GM10248 (cell line): ENCODE data around the gene FGF3.

Experiments
- CTCF ChIA-PET: fragments of 300-600 bp; sonication (Branson Sonifier 250); formaldehyde crosslinking; extraction: SDS; loops from one replicate; lab custom pipeline; 2021; ENCODE audit warnings: antibody characterized with exemption; lab: Yijun Ruan, JAX
- POLR2A ChIA-PET: fragments of 350-650 bp; sonication (Branson Sonifier 250); formaldehyde crosslinking; extraction: SDS; loops from one replicate; lab custom pipeline; 2020; ENCODE audit warnings: antibody characterized with exemption; lab: Yijun Ruan, JAX
- DNase-seq: peaks from one replicate; pipeline ENCODE4 v3.0.0; 2012; ENCODE audit errors: extremely low spot score
- TF ChIP-seq, protein P1 (sequence below): IDR thresholded peaks from 2 replicates; pipeline ENCODE4 v1.5.1; 2012; ENCODE audit warnings: mild to moderate bottlenecking, low read depth; ENCODE audit errors: extremely low read depth, missing control alignments, control extremely low read depth

Gene FGF3

DNA sequence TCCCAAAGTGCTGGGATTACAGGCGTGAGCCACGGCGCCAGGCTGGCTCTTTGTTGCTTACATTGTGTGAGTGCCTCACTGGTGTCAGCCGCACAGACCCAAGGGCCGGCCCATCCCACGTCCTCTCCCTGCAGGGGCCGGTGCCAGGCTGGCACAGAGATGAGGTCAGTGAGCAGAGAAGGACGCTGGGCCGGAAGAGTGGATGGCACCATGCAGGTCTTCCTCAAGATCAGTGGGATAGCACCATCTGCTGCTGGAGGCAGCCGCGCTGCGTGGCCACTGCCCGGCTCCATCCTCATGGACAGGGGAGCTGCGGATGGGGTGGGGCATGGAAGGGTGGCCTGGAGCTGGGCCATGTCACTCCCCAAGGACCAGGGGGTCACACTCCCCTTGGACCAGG, 22.1 kb downstream of the FGF3 start:
- CTCF ChIA-PET, result no interaction called here
- POLR2A ChIA-PET, result no interaction called here
- DNase-seq, result no peak
- TF ChIP-seq, protein P1, sequence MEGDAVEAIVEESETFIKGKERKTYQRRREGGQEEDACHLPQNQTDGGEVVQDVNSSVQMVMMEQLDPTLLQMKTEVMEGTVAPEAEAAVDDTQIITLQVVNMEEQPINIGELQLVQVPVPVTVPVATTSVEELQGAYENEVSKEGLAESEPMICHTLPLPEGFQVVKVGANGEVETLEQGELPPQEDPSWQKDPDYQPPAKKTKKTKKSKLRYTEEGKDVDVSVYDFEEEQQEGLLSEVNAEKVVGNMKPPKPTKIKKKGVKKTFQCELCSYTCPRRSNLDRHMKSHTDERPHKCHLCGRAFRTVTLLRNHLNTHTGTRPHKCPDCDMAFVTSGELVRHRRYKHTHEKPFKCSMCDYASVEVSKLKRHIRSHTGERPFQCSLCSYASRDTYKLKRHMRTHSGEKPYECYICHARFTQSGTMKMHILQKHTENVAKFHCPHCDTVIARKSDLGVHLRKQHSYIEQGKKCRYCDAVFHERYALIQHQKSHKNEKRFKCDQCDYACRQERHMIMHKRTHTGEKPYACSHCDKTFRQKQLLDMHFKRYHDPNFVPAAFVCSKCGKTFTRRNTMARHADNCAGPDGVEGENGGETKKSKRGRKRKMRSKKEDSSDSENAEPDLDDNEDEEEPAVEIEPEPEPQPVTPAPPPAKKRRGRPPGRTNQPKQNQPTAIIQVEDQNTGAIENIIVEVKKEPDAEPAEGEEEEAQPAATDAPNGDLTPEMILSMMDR, result no peak

DNA sequence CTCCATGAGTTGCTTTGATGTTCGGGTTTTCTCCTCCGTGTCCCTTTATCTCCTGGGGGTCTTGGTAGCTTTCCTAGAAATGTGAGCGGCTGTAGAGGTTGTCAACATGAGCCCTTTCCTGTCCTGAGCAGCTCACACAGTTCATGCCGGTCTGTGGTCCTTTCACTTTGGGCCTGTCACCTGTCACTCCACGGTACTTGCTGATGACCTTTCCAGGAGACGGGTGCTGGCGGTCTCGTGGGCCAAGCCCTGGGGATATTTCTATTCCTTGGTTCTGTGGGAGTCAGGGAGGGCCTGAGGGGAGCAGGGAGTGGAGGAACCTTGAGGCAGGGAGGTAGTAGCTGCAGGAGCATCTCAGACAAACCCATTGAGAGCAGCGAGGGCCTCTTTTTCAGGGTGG, 23.2 kb downstream of the FGF3 start:
- POLR2A ChIA-PET, result no interaction called here
- CTCF ChIA-PET, result no interaction called here
- no peak for DNase-seq
- TF ChIP-seq, protein P1, result no peak

DNA sequence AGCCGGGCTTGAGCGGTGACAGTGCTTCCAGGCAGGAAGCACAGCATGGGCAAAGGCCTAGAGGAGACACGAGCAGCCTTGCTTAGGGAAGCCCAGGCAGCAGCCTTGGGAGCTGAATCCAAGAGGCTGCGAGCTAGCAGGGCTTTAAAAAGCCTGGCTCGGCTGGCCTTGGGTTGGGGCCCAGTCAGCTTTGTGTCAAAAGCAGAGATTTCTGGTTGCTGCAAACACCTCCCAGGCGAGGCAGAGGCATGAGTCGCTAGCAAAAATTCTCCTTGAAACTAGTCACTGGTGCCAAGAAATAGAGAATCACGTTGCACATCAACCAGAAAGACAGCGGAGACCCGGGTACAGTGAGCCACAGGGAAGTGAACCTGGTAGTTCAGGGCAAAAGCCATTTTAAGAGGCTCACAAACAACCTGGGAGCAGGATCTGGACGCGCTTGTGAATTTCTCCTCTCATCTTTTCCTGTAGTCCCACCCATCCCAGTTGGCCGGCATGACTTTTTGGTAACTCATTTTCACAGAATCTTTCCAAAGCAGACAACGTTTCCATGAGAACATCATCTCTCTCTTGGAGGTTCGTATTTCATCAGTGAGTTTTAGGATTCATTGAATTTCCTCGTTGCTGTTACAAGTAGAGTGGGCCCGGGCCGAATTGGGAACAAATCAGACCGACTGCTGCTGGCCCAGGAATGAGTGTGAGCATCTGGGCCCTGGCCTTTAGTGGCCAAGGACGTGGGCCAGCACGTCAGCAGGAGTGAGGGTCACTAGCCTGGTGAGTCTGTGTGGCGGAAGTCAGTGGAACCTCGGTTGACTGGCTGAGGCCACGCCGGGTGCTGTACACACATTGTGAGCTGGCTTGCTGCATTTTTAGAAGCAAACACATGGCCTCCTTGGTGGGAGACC, 27.7 kb downstream of the FGF3 start:
- no peak for DNase-seq
- TF ChIP-seq, protein P1, result no peak
- ChIA-PET CTCF (no interaction called here), POLR2A (no interaction called here)

DNA sequence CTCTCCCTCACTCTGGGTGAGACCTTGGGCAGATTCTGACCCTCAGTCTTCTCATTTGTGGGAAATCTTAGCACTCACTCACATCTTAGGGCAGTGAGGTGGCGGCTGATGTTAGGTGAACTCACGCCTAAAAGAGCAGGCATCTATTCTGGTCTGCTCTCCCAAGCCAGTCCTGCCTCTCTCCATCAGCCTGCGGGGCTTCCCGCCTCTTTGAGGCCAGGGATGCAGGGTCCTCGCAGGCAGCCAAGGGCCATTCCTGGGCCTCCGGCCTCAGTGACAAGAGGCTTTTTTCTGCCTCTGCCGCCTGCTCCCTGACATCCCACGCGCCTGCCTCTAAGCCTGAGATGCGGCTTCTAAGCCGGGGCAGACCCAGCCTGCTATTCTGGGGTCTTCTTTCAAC, 30.3 kb downstream of the FGF3 start:
- POLR2A ChIA-PET, result no interaction called here
- TF ChIP-seq, protein P1, result no peak
- no peak for DNase-seq
- CTCF ChIA-PET, result no interaction called here

DNA sequence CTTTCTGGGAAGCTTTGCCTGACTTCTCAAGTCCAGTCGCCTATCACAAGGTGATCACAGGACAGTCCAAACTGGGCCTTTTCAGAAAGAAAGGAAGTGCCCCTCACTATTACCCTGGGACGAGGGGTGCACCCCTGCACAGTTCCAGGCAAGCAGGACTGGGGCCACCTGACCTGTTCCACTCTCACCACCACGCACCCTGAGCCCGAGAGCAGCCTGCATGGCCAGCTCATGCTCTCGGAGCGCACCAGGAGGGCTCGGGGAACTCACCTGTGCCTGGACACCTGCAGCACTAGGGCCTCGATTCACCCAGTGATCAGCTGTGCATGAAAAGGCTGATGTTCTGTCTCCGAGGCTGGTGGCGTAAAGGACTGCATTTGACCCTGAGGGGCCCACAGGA, 31.3 kb downstream of the FGF3 start:
- ChIA-PET POLR2A (no interaction called here), CTCF (no interaction called here)
- DNase-seq, result no peak
- TF ChIP-seq, protein P1, result no peak

DNA sequence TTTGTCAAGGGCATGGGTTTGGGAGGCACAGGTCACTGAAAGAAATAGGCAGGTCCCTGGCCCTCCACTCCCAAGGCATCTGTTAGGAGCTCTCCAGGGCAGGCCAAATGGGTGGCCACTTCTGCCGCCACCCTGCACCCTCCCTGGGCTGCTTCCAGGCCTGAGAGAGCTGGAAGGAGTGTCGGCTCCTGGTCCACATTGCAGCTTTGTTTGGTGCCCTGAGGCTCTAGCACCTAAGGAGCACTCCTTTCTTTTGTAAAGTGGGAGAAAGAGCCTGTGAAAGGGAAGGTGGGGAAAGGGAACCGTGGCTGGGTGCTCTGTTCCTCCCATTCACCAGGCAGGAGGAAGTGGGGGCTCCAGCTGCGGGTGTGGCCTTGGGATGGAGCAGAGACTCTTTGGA, 31.8 kb downstream of the FGF3 start:
- TF ChIP-seq, protein P1, result no peak
- ChIA-PET POLR2A (no interaction called here), CTCF (no interaction called here)
- no peak for DNase-seq
